ENCODE measurements around the gene VPS37D. TPM values are rescaled to one million over a fixed set of nuclear protein-coding genes. Genes with fewer than 3 reads are reported as not detected.

VPS37D gene
- total RNA-seq, 1 donor from 2014 or later, result 0.40 TPM

Other genes starting within 250 kb of the VPS37D start
- 0.50 and 0.75 TPM in 2 replicates for gene FZD9, start 234.1 kb upstream of the VPS37D start, total RNA-seq
- gene BAZ1B, start 145.5 kb upstream of the VPS37D start, total RNA-seq, result 110 and 112 TPM in 2 replicates
- 73.8 and 75.9 TPM in 2 replicates for gene BCL7B, start 110.1 kb upstream of the VPS37D start, total RNA-seq
- 41.4 and 49.1 TPM in 2 replicates for gene TBL2, start 89.3 kb upstream of the VPS37D start, total RNA-seq
- gene MLXIPL, start 43.3 kb upstream of the VPS37D start, total RNA-seq, result not detected in 2 replicates
- 9.4 and 10.9 TPM in 2 replicates for gene DNAJC30, start 15.6 kb downstream of the VPS37D start, total RNA-seq
- gene BUD23, start 15.8 kb downstream of the VPS37D start, total RNA-seq, result 133 TPM in 2 replicates
- gene STX1A, start 51.8 kb downstream of the VPS37D start, total RNA-seq, result 19.0 and 19.4 TPM in 2 replicates
- 20.8 and 23.0 TPM in 2 replicates for gene ABHD11, start 71.0 kb downstream of the VPS37D start, total RNA-seq
- not detected in 2 replicates for gene CLDN3, start 102.4 kb downstream of the VPS37D start, total RNA-seq
- gene CLDN4, start 163.2 kb downstream of the VPS37D start, total RNA-seq, result not detected in 2 replicates
- 1.3 and 1.9 TPM in 2 replicates for gene METTL27, start 174.7 kb downstream of the VPS37D start, total RNA-seq
- gene TMEM270, start 193.3 kb downstream of the VPS37D start, total RNA-seq, result not detected in 2 replicates

All from activated CD4-positive, alpha-beta T cell treated with anti-CD3 and anti-CD28 coated beads, Interleukin-2, amount 10 ng/mL, durations not matched to agents 24 days and 14 days (primary cell).